ENCODE data around the gene CLCNKA.
"Not testable (repeated sequence)": the region's sequence is repeated elsewhere in the genome, so short reads cannot be mapped to it uniquely, and the experiment has no call there.

CLCNKA gene

GRCh38 chr1:16021681-16022080 is at the start of gene CLCNKA:
TSS of gene CLCNKA (plus strand) at chr1:16022036. CDS start at chr1:16022620, 584 bp downstream.
- peak; percentile 56 for DNase-seq

DNA sequence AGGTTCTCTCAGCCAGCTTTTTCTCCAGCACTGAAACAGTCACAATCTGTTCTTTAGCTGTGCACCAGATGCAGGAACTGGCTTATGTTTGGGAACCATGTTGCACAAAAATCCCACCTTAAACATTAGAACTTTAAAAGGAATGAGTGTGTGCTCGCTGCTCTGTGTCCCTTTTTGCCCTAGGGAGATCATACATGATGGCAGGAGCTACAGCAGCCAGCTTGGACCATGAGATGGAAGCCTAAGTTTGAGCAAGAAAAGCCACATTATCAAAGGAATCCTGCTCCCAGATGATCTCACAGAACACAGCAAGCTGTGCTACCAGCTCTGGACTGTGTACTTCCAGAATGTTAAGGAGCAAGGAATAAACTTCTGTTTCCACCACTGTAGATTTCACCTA is 49.4 kb upstream of the CLCNKA start:
- no peak for DNase-seq

GRCh38 chr1:15973772-15974171 is 48.1 kb upstream of the CLCNKA start:
- no peak for DNase-seq

GRCh38 chr1:15974855-15975254 is 47.0 kb upstream of the CLCNKA start:
- DNase-seq: no peak

GRCh38 chr1:15975358-15975804 is 46.5 kb upstream of the CLCNKA start:
- no peak for DNase-seq

DNA sequence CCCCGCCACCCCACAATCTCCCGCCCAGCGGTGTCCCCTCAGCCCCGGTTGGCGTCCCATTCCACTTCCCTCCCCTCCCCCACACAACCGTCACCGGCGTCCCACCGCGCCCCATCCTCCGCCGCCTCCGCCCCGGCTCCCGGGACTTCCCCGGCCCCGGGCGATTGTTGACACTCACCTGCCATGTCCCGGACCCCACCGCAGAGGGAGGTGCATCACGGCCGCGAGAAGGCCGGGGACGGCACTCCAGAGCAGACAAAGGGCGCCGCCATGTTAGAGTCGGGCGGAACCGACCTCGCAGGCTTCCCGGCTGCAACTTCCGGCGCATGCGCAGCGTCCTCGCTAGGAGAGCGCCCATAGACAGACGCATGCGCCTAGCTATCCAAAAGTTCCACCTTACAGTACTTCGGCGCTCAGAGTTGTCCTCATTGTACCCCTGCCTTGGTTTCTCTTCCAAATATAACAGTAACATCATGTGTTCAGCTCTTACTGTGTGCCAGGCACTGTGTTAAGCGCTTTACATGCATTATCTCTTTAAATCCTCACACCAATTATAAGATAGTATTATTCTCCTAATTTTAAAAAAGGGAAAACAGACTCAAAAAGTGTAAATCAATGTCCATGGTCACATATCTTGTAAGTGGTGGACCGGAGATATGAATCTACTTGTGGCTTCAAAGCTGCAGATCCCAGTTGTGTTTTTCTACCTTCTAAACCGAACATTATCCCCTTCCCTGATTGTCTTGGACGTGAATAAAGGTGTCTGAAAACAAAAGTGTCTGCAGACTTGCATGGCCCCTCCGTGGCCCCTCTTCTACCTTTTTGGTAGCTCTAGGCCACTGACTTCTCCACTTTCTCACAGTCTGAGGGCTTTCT is 45.8 kb upstream of the CLCNKA start, which contains the start of gene ZBTB17:
Gene ZBTB17 (minus strand): TSS at position 297 of the 876 bp plus-strand sequence. CDS start 27,606 bp downstream, outside the sequence.
- DNase-seq: peak; percentile 80

- not testable (repeated sequence) for DNase-seq
Observed at GRCh38 chr1:15977947-15978346, 43.9 kb upstream of the CLCNKA start.

- no peak for DNase-seq
Observed at GRCh38 chr1:15981679-15982078, 40.2 kb upstream of the CLCNKA start.

DNA sequence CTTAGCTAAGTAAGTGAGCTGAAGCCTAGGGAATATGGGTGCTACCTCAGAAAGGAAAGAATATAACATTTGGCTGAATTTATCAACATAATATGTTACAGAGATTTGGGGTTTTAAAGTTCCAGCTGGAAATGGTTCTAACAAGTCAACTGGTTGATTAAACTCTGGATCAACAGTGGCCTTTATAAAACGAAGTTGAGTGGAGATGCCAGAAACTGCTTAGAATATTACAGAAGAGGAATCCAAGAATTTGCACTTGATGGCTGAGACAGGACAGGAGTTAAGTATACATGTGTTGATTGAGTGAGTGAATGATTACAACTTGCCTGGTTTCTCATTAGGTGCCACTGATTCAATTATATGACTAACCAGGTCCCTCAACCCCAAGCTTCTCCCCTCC is 38.6 kb upstream of the CLCNKA start:
- DNase-seq: no peak

GRCh38 chr1:15985611-15986297 is 36.1 kb upstream of the CLCNKA start:
- DNase-seq: no peak

DNA sequence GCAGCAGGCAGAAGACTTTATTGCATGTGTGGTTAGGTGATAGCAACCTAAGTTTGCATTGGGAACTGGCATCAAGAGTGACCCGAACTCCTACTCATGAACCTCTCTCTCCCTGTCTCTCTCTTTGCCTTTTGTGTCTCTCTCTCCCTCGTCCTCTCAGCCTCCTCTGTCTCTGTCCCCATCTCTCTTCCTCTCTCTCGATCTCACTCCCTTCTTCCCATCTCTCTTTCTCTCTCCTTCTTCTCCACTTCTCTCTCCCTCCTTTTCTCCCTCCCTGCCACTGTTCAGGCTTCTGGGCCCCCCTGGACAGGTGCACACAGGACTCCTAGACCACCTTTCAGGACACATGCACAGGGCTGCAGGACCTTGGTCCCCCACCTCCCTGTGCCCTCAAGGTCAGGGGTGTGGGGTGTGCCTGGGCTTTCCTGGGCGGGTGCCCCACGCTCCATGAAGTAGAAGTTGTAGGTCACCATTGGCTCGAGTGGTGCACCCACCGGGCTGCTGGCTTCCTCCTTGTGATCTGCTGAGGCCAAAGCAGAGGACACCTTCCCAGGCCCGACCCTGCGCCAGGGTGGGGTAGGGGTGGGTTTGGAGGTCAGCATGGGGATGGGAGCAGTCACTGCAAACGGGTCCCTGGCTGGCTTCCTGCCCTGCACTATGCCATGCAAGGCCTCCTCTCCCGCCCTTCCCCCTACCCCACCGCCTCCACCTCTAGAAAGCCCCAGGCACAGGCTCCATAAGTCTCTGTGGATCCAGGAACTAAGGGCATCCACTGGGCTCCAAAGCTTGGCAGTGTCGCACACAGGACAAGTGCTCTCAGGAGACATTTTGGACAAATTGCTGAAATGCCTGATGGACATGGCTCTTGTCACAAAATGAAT is 32.7 kb upstream of the CLCNKA start:
- no peak for DNase-seq

- DNase-seq: no peak
Observed at GRCh38 chr1:15989776-15990175, 32.1 kb upstream of the CLCNKA start.

- no peak for DNase-seq
Observed at GRCh38 chr1:15991427-15992186, 30.2 kb upstream of the CLCNKA start.

GRCh38 chr1:15992187-15992553 is 29.7 kb upstream of the CLCNKA start:
- DNase-seq: no peak

DNA sequence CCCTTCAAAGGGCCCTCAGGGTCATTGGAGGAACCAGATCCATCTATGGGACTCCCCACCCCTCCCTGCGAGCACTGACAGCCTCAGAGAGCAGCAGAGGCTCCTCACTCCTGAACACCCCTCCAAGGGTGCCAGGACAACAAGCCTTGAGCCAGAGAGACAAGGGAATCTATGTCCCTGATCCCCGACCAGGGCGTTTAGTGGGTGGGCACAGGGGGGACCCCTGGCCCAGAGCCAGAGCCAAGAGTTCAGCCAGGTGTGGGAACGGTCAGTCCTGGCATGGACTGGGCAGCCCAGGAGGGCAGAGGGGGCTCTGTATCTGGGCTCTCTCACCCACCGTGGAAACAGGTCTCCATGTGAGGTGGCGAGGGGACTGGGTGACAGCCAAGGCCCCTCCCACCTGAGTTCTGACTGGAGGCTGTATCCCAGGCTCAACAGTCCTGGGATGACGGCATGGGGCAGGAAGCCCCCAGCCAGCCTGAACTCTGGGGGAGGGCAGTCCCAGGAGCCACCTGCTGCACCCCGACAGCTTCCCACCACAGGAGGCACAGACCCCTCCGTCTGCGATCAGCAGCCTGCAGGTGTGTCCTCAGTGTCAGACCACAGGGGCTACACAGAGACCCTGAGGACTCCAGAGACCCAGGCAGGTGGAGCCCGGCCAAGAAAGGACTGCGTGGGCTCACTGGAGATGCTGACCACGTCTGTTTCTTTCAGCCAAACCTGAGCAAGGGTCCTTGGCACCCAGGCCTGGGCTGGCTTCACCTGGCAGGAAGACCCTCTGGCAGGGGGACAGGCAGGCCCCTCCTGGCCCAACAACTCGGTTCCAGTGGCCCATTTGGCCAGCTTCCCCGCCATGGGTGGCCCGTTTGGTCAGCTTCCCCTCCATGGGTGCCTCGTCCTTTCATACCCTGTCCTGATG is 29.0 kb upstream of the CLCNKA start:
- no peak for DNase-seq

DNA sequence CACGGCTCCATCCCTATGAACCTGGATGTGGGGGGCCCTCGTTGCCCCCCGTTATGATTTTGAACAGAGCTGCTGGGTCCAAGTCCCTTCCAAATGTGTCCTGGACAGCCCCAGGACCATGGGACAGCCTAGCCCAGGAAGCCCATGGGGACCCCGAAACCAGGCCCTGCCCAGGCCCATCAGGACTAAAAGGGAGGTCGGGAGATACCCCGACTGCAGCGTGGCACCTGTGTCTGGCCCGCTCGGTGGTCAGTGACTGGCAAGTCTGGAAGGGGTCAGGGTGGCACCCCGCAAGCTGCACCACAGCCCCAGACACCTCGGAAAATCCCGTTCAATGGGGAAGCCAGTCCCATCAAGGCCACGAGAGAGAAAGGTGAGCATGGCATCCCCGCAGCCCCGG is 28.2 kb upstream of the CLCNKA start:
- DNase-seq: no peak

DNA sequence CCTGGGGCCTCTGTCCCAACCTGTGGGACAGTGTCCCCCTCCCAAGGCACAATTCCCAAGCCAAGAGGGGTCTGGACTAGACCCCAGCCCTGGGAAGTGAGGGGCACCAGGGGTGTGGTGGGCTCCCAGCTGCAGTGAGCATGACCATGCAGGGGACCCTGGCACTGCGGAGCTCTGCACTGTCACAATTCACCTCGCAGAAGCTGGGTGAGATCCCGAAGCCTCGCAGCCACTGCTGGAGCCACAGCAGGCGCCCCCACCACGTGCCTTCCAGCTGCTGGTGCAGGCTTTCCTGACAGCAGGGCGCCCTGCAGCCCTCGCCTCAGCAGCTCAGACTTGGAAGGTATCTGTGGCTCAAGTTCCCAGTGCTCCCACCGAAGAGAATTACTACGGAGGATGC is 27.8 kb upstream of the CLCNKA start:
- no peak for DNase-seq

DNA sequence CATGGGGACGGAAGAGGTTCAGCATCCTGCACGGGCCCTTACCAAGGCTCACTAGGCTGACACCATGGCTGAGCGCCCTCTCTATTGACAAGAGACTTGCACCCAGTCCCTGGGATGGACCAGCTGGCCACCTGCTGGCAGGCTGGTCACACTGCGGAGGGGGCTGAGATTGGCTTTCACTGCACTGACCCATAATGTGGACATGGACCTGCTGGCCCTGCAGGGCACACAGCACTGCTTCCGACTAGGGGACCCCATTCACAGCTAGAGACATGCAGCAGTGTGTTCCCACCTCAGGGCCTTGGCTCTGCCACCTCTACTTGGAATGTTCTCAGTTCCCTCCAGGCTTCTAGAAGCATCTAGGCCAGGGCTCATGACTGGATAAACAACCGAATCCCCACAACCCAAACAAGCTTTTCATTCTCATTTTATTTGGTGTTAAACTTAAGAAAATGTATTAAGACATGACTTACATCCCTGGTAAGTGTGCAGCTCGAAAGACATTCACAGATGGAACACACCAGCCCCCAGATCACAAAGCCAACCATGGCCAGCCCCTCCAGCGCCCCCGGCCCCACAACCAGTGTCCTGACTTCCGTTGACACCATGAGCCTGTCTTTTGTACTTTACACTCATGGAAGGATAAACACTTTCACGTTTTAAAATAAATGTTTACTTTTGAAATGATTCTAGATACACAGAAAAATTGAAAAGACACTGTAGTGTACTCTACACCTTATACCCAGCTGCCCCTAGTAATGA is 27.1 kb upstream of the CLCNKA start:
- no peak for DNase-seq

- DNase-seq: no peak
Observed at GRCh38 chr1:15997076-15997585, 24.7 kb upstream of the CLCNKA start.

- no peak for DNase-seq
Observed at GRCh38 chr1:15997637-15998280, 24.1 kb upstream of the CLCNKA start.
